ENCODE results near the gene ABHD14A.

ABHD14A gene

DNA sequence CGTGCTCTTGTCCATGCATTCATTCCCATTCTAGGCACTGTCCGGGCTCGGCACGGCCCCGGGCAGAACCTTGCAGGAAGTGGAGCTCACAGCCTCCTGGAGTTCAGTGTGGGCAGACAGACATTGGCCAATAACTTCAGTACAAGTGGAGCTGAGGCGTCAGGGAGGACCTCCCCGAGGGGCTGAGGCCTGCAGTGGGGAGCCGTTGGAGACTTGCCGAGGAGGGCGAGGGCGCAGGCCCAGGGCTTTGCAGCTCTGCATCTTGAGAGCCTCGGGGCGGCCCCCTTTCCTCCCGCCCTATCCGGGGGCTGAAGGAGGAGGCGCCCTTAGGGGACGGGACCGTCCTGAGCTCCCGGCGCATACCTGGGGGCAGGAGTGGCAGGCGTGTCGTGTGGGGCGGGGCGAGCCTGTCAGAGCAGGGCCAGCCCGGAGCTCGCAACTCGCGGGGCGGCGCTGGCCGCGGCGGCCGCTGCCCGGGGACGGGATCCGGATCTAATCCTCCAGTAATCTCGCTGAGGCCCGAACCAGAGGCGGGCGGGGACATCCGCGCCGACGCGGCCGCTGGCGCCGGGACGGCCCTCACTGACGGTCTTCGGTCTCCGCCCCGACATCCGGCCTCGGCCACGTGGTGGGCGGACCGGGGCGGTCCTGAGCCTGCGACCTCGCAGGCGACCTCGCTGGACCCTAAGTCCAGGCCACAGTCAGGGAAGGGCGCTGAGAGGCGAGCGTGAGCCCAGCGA lies 8.1 kb downstream of the ABHD14A start, which contains the start of gene ACY1:
Gene ACY1 (plus strand): TSS at position 698 of the 740 bp plus-strand sequence. CDS start 530 bp downstream, outside the sequence.
- POLR2A ChIA-PET: interaction anchor here (0.6 to 3.4 kb wide), 5 partner anchors 8 to 29 kb away, joined by 3 to 30 read pairs (median 7); partner anchors contain the start of genes ABHD14B and RPL29
- TF ChIP-seq, protein P1, sequence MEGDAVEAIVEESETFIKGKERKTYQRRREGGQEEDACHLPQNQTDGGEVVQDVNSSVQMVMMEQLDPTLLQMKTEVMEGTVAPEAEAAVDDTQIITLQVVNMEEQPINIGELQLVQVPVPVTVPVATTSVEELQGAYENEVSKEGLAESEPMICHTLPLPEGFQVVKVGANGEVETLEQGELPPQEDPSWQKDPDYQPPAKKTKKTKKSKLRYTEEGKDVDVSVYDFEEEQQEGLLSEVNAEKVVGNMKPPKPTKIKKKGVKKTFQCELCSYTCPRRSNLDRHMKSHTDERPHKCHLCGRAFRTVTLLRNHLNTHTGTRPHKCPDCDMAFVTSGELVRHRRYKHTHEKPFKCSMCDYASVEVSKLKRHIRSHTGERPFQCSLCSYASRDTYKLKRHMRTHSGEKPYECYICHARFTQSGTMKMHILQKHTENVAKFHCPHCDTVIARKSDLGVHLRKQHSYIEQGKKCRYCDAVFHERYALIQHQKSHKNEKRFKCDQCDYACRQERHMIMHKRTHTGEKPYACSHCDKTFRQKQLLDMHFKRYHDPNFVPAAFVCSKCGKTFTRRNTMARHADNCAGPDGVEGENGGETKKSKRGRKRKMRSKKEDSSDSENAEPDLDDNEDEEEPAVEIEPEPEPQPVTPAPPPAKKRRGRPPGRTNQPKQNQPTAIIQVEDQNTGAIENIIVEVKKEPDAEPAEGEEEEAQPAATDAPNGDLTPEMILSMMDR (IDR thresholded peaks at IDR 0.05; ENCODE audit: control extremely low read depth, extremely low read depth, low read depth, missing control alignments): no peak
- CTCF ChIA-PET: interaction anchor here (0.8 to 4.6 kb wide), 22 partner anchors 9 to 481 kb away, joined by 3 to 64 read pairs (median 3); partner anchors contain the start of genes ABHD14A, ABHD14B, DUSP7 and PARP3
- DNase-seq (ENCODE audit: extremely low spot score): peak; percentile 95

DNA sequence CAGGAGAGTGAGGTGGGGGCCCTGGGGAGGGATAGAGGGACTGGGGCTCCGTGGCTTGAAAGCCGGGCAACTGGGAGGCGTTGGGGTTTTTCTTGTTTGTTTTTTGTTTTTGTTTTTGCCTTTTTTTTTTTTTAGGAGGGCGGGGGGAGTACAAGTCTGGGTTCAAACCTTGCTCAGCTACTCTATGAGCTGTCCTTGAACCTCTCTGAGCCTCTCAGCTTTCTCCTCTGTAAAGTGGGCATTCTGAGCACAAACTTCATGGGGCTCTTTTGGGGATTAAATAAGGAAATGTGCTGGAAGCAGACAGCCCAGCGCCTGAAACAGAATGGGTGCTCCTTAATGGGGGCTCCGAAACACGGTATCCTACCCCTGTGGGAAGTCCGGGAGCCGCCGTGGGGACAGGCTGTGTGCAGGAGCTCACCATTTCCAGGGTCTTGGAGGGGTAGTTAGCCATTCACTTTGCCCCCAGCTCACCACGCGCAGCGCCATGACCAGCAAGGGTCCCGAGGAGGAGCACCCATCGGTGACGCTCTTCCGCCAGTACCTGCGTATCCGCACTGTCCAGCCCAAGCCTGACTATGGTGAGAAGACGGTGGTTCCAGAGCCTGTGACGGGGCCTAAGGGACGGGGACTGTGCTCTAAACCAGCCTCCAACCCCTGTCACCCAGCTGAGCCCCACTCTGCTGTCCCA lies 8.9 kb downstream of the ABHD14A start:
- ChIA-PET POLR2A (interaction anchor here (0.6 to 3.4 kb wide), 3 partner anchors 9 to 22 kb away, joined by 4 to 30 read pairs (median 16); partner anchors contain the start of gene RPL29), CTCF (interaction anchor here (0.8 to 4.6 kb wide), 15 partner anchors 9 to 482 kb away, joined by 3 to 64 read pairs (median 6); partner anchors contain the start of genes ABHD14A, ABHD14B, DUSP7 and PARP3)
- TF ChIP-seq, protein P1 (IDR thresholded peaks at IDR 0.05; ENCODE audit: control extremely low read depth, extremely low read depth, low read depth, missing control alignments): no peak
- no peak for DNase-seq (ENCODE audit: extremely low spot score)

DNA sequence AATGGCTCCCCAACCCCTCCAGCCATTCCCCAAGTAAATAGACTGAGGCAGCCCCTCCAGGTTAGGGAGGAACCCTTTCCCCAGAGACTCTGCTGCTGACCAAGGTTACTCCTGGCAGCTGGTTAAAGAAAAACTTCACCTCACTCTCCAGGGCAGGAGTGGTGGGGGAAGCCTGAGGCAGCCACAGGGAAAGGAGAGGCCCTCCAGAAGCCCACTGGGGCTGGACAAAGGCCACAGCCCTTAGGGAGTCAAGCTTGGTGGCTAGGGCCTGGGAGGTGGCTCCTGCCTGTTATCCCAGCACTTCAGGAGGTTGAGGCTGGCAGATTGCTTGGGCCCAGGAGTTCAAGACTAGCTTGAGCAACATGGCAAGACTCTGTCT lies 9.4 kb downstream of the ABHD14A start:
- CTCF ChIA-PET: interaction anchor here (1.2 to 4.6 kb wide), 5 partner anchors 10 to 72 kb away, joined by 3 to 64 read pairs (median 6); partner anchors contain the start of genes ABHD14A, ABHD14B, DUSP7 and RPL29
- TF ChIP-seq, protein P1 (IDR thresholded peaks at IDR 0.05; ENCODE audit: control extremely low read depth, extremely low read depth, low read depth, missing control alignments): no peak
- POLR2A ChIA-PET: interaction anchor here (2.2 to 3.4 kb wide), 2 partner anchors 9 to 11 kb away, joined by 16 to 30 read pairs; partner anchors contain the start of gene RPL29
- no peak for DNase-seq (ENCODE audit: extremely low spot score)

DNA sequence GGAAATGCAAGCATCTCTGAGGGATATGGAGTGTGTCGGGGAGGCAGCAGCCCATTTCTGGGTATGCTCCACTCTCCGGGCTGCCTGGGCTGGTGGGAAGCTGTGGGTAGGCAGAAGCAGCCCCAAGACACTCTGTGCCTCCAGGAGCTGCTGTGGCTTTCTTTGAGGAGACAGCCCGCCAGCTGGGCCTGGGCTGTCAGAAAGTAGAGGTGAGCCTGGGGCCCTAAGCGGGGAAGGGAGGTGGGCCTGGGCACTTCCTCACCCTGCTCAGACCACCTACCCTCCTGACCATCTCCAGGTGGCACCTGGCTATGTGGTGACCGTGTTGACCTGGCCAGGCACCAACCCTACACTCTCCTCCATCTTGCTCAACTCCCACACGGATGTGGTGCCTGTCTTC lies 10.2 kb downstream of the ABHD14A start:
- TF ChIP-seq, protein P1 (IDR thresholded peaks at IDR 0.05; ENCODE audit: control extremely low read depth, extremely low read depth, low read depth, missing control alignments): no peak
- ChIA-PET POLR2A (interaction anchor here (3.4 kb wide), 1 partner anchor 8 kb away, joined by 30 read pairs; no protein-coding TSS in a partner anchor), CTCF (interaction anchor here (1.2 to 4.6 kb wide), 2 partner anchors 9 to 11 kb away, joined by 3 to 64 read pairs; partner anchors contain the start of genes ABHD14A and ABHD14B)
- DNase-seq (ENCODE audit: extremely low spot score): no peak

DNA sequence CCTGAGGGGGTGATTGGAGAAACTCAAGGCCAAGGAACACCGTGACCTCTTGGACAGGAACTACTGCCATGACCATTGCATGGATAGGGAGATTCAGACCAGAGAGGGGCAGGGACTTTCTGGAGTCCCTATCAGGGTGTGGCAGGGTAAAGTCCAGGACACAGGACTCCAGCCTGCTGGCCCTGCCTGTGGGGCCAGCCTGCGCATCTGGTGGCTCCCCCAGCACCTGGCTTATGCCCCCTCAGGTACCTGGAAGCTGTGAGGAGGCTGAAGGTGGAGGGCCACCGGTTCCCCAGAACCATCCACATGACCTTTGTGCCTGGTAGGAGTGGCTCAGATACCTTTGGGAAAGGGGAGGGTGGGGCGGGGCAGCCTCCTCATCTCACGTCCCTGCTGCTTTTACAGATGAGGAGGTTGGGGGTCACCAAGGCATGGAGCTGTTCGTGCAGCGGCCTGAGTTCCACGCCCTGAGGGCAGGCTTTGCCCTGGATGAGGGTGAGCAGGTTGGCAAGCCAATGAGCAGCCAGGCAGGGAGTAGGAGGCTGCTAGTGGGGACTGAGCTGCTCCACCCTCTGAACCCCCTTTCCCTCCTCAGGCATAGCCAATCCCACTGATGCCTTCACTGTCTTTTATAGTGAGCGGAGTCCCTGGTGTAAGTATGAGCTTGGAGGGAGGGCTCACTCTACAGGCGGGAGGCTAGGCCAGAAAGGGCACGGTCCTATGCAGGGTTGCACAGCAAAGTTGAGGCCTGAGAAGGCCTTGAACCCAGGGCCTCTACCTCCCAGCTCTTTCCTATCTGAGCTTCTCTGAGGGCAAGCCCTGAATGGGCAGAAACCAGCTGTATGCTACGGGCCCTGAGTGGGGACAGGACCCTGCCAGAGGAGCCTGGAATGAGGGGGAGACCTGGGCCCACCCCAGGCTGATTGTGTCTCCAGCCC lies 11.4 kb downstream of the ABHD14A start:
- TF ChIP-seq, protein P1 (IDR thresholded peaks at IDR 0.05; ENCODE audit: control extremely low read depth, extremely low read depth, low read depth, missing control alignments): no peak
- CTCF ChIA-PET: interaction anchor here (1.7 to 2.4 kb wide), 2 partner anchors 13 to 15 kb away, joined by 9 read pairs; partner anchors contain the start of gene ABHD14B
- no peak for DNase-seq (ENCODE audit: extremely low spot score)
- POLR2A ChIA-PET: interaction anchor here (0.9 to 1.8 kb wide), 2 partner anchors 10 kb away, joined by 4 to 6 read pairs; partner anchors contain the start of gene RPL29
